CD14-positive monocyte (primary cell): ENCODE measurements around the gene CSTF2. TPM values are rescaled to one million over a fixed set of nuclear protein-coding genes. Genes with fewer than 3 reads are reported as not detected.
"Not testable (repeated sequence)": the region's sequence is repeated elsewhere in the genome, so short reads cannot be mapped to it uniquely, and the experiment has no call there.

Experiments
- DNase-seq, 3 donors: peaks; one replicate each; pipeline ENCODE4 v3.0.0-alpha.2; 2011 to 2022
- H2AFZ ChIP-seq: 2 replicates; pipeline ENCODE4 v1.6.0; 2012; ENCODE audit warnings: mild to moderate bottlenecking, low read depth, low read length, inconsistent platforms; ENCODE audit not compliant: insufficient read depth, poor library complexity, severe bottlenecking
- H3K27ac ChIP-seq, 2 donors: 1 replicate in 1 of 2; 2 replicates in 1 of 2; pipeline ENCODE4 v1.5.1; 2012 to 2013; ENCODE audit warnings: low read length in 2 of 2, control low read depth in 1 of 2, inconsistent platforms in 1 of 2, low read depth in 1 of 2, mild to moderate bottlenecking in 1 of 2
- H3K27me3 ChIP-seq, 2 donors: one replicate each; pipeline versions ENCODE4 v1.6.0 to v1.6.1; 2011 to 2013; ENCODE audit warnings: low read length in 2 of 2; ENCODE audit not compliant: control insufficient read depth in 2 of 2, insufficient read depth in 2 of 2
- H3K36me3 ChIP-seq, 2 donors: replicated peaks in 1 of 2; 1 replicate in 1 of 2; 2 replicates in 1 of 2; pipeline versions ENCODE4 v1.5.1 to v1.6.1; 2012 to 2013; ENCODE audit warnings: low read length in 2 of 2, control low read depth in 1 of 2, inconsistent platforms in 1 of 2, mild to moderate bottlenecking in 1 of 2; ENCODE audit not compliant: insufficient read depth in 2 of 2, control insufficient read depth in 1 of 2
- H3K4me1 ChIP-seq, 2 donors: 1 replicate in 1 of 2; 2 replicates in 1 of 2; pipeline versions ENCODE4 v1.5.1 to v1.6.1; 2012 to 2013; ENCODE audit warnings: low read length in 2 of 2, control low read depth in 1 of 2, inconsistent platforms in 1 of 2, mild to moderate bottlenecking in 1 of 2, moderate library complexity in 1 of 2; ENCODE audit not compliant: insufficient read depth in 2 of 2, control insufficient read depth in 1 of 2
- H3K4me2 ChIP-seq: replicated peaks from 2 replicates; pipeline ENCODE3; 2012; ENCODE audit warnings: low read length, moderate library complexity, mild to moderate bottlenecking; ENCODE audit not compliant: poor library complexity, severe bottlenecking; ENCODE audit errors: extremely low read depth
- H3K4me3 ChIP-seq, 3 experiments: fragments of 200-600 bp in 1 of 3; sonication (generic) in 1 of 3; replicated peaks in 1 of 3; 1 replicate in 2 of 3; 2 replicates in 1 of 3; pipeline ENCODE4 v1.5.1; 2011 to 2013; ENCODE audit warnings: low read length in 3 of 3, mild to moderate bottlenecking in 3 of 3, control low read depth in 2 of 3, low read depth in 2 of 3, inconsistent platforms in 1 of 3, moderate library complexity in 1 of 3
- H3K79me2 ChIP-seq: 2 replicates; pipeline ENCODE4 v1.6.0; 2012; ENCODE audit warnings: mild to moderate bottlenecking, control low read depth, inconsistent platforms, low read length, moderate library complexity; ENCODE audit not compliant: insufficient read depth
- H3K9ac ChIP-seq: 2 replicates; pipeline ENCODE4 v1.6.0; 2017; ENCODE audit warnings: low read length, mild to moderate bottlenecking; ENCODE audit not compliant: insufficient read depth, poor library complexity, severe bottlenecking
- H3K9me3 ChIP-seq, 2 donors: replicated peaks in 1 of 2; 1 replicate in 1 of 2; 2 replicates in 1 of 2; pipeline versions ENCODE4 v1.5.1 to v1.6.1; 2012 to 2013; ENCODE audit warnings: low read length in 2 of 2, control low read depth in 1 of 2; ENCODE audit not compliant: control insufficient read depth in 1 of 2, insufficient read depth in 1 of 2
- H4K20me1 ChIP-seq: 2 replicates; pipeline ENCODE4 v1.6.0; 2012; ENCODE audit warnings: mild to moderate bottlenecking, low read length, control low read depth, moderate library complexity; ENCODE audit not compliant: insufficient read depth
- H3K27ac Mint-ChIP-seq, 7 donors: one replicate each; pipeline ENCODE4 v1.8.0; 2020; ENCODE audit warnings: mild to moderate bottlenecking in 7 of 7, mixed read lengths in 7 of 7, moderate library complexity in 6 of 7, inconsistent platforms in 2 of 7
- H3K27me3 Mint-ChIP-seq, 3 donors: one replicate each; pipeline ENCODE4 v1.8.0; 2021 to 2022; ENCODE audit warnings: low read depth in 3 of 3, mild to moderate bottlenecking in 3 of 3, mixed read lengths in 3 of 3, moderate library complexity in 3 of 3, inconsistent platforms in 1 of 3
- H3K36me3 Mint-ChIP-seq, 2 donors: one replicate each; pipeline ENCODE4 v1.8.0; 2020; ENCODE audit warnings: mixed read lengths in 2 of 2, inconsistent platforms in 1 of 2, mild to moderate bottlenecking in 1 of 2
- H3K4me1 Mint-ChIP-seq: one replicate; pipeline ENCODE4 v1.8.0; 2020; ENCODE audit warnings: mild to moderate bottlenecking, mixed read lengths
- H3K4me3 Mint-ChIP-seq, 2 donors: one replicate each; pipeline ENCODE4 v1.8.0; 2020; ENCODE audit warnings: mild to moderate bottlenecking in 2 of 2, mixed read lengths in 2 of 2, moderate library complexity in 1 of 2
- H3K9me3 Mint-ChIP-seq, 7 donors: one replicate each; pipeline ENCODE4 v1.8.0; 2020 to 2022; ENCODE audit warnings: mixed read lengths in 7 of 7, mild to moderate bottlenecking in 6 of 7, moderate library complexity in 6 of 7, inconsistent platforms in 2 of 7
- WGBS: methylation state at CpG from one replicate; pipeline ENCODE4 v1.1.5; 2013; ENCODE audit warnings: missing lambda C conversion rate; ENCODE audit not compliant: insufficient coverage; 5-methylcytosine and 5-hydroxymethylcytosine counted together
- intact Hi-C, 2 donors: fragments of 100-400 bp; cut with micrococcal nuclease; formaldehyde crosslinking; loops; one replicate each; pipeline versions ENCODE4 v1.15.0 to v1.15.1; 2023
- polyA minus RNA-seq: library from RNA; depleted of rRNA, polyadenylated mRNA; stranded (reverse); fragments of >200 nt; gene quantifications from 2 replicates; pipeline ENCODE4 v1.2.3, GENCODE V29; 2012
- polyA plus RNA-seq, 3 donors: library from polyadenylated mRNA; depleted of rRNA in 1 of 3; unstranded in 2 of 3; stranded (reverse) in 1 of 3; fragments of 300-500 nt in 2 of 3; fragments of >200 nt in 1 of 3; fragmentation: Illumina TruSeq in 2 of 3; gene quantifications; 1 replicate in 2 of 3; 2 replicates in 1 of 3; pipeline ENCODE4 v1.2.3, GENCODE V29; 2012 to 2021
- total RNA-seq, 12 experiments: library from RNA in 1 of 12; stranded (reverse) in 1 of 12; fragments of 120-200 nt in 1 of 12; gene quantifications; one replicate each; pipeline ENCODE4 v1.2.4 and lab custom pipeline; 2013 to 2026; ENCODE audit warnings: mixed read lengths in 6 of 12, inconsistent platforms in 1 of 12
- TF ChIP-seq, protein P1 (sequence below): fragments of 200-600 bp; IDR thresholded peaks from one replicate; pipeline ENCODE4 v1.8.0; 2022; ENCODE audit warnings: antibody characterized with exemption, mild to moderate bottlenecking

Gene CSTF2
- total RNA-seq (2013): 10.1 TPM
- 10 to 100 TPM in 2 of 3 donors, 1 to 10 TPM in 1; 6.7 to 11.3 (median 10.1) TPM for polyA plus RNA-seq
- polyA minus RNA-seq: 6.4 and 11.6 TPM in 2 replicates
- 1.9 to 8.7 (median 5.1) reads per million in 11 experiments for total RNA-seq (lab: John Stamatoyannopoulos, UW)

- peak within 1 kb of the TSS; percentile 67 to 81 (median 74) for H3K4me3 ChIP-seq
- peaks cover 3 to 10% of the 10 kb centered on the region in 2 donors for H3K27me3 ChIP-seq
- H2AFZ ChIP-seq: peak within 1 kb of the TSS; percentile 90
- H4K20me1 ChIP-seq: no peaks in the 10 kb centered on the region
- peak within 1 kb of the TSS; percentile 52 for H3K9ac ChIP-seq
- Mint-ChIP-seq H3K4me1 (peaks cover 10% of the 10 kb centered on the region), H3K4me3 (peak within 1 kb of the TSS; percentile 82 to 95), H3K9me3 (peaks cover 0 to 12% (median 0%) of the 10 kb centered on the region in 7 donors), H3K36me3 (peaks cover 23 to 25% of the 10 kb centered on the region in 2 donors), H3K27me3 (peaks cover 2 to 8% (median 3%) of the 10 kb centered on the region in 3 donors), H3K27ac (peak within 1 kb of the TSS; percentile 74 to 90 (median 81))
- intact Hi-C loops: no loop called here
- H3K36me3 ChIP-seq: peaks cover 16 to 27% of the 10 kb centered on the region in 2 donors
- 0% methylated on average over 16 of the region's 49 CpGs for WGBS
- H3K4me2 ChIP-seq: peak within 1 kb of the TSS; percentile 71
- TF ChIP-seq, protein P1, sequence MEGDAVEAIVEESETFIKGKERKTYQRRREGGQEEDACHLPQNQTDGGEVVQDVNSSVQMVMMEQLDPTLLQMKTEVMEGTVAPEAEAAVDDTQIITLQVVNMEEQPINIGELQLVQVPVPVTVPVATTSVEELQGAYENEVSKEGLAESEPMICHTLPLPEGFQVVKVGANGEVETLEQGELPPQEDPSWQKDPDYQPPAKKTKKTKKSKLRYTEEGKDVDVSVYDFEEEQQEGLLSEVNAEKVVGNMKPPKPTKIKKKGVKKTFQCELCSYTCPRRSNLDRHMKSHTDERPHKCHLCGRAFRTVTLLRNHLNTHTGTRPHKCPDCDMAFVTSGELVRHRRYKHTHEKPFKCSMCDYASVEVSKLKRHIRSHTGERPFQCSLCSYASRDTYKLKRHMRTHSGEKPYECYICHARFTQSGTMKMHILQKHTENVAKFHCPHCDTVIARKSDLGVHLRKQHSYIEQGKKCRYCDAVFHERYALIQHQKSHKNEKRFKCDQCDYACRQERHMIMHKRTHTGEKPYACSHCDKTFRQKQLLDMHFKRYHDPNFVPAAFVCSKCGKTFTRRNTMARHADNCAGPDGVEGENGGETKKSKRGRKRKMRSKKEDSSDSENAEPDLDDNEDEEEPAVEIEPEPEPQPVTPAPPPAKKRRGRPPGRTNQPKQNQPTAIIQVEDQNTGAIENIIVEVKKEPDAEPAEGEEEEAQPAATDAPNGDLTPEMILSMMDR: no peak
- DNase-seq: peak; percentile 64 to 77 (median 72)
- H3K9me3 ChIP-seq: no peaks in the 10 kb centered on the region
- H3K79me2 ChIP-seq: no peaks in the 10 kb centered on the region
- peaks cover 9% of the 10 kb centered on the region in 2 donors for H3K4me1 ChIP-seq
- H3K27ac ChIP-seq: peak within 1 kb of the TSS; percentile 71 to 80
These were observed at the start of gene CSTF2 for GRCh38 chrX:100819837-100820666. TSS of gene CSTF2 (plus strand) at chrX:100820391. CDS start at chrX:100820417, 26 bp downstream.

GRCh38 chrX:100796371-100796770 is 23.8 kb upstream of the CSTF2 start:
- H2AFZ ChIP-seq, H3K36me3 ChIP-seq, H3K27me3 ChIP-seq, intact Hi-C loops, H3K9me3 ChIP-seq, H3K4me3 Mint-ChIP-seq, DNase-seq, H3K27ac Mint-ChIP-seq, H3K9ac ChIP-seq, H3K4me2 ChIP-seq, H3K4me3 ChIP-seq, H3K4me1 Mint-ChIP-seq, H3K27me3 Mint-ChIP-seq, H4K20me1 ChIP-seq, H3K9me3 Mint-ChIP-seq, H3K36me3 Mint-ChIP-seq, H3K4me1 ChIP-seq, H3K27ac ChIP-seq, H3K79me2 ChIP-seq: not testable (repeated sequence)
- WGBS: no CpG with 5 or more reads among the region's 7 CpGs
